ENCODE measurements around the gene CHMP6.

The CHMP6 gene

GRCh38 chr17:81043725-81044427, 52.2 kb downstream of the CHMP6 start:
- no peak for DNase-seq (ENCODE audit: low read depth)

GRCh38 chr17:81044428-81044763, 52.8 kb downstream of the CHMP6 start:
- no peak for DNase-seq (ENCODE audit: low read depth)

DNA sequence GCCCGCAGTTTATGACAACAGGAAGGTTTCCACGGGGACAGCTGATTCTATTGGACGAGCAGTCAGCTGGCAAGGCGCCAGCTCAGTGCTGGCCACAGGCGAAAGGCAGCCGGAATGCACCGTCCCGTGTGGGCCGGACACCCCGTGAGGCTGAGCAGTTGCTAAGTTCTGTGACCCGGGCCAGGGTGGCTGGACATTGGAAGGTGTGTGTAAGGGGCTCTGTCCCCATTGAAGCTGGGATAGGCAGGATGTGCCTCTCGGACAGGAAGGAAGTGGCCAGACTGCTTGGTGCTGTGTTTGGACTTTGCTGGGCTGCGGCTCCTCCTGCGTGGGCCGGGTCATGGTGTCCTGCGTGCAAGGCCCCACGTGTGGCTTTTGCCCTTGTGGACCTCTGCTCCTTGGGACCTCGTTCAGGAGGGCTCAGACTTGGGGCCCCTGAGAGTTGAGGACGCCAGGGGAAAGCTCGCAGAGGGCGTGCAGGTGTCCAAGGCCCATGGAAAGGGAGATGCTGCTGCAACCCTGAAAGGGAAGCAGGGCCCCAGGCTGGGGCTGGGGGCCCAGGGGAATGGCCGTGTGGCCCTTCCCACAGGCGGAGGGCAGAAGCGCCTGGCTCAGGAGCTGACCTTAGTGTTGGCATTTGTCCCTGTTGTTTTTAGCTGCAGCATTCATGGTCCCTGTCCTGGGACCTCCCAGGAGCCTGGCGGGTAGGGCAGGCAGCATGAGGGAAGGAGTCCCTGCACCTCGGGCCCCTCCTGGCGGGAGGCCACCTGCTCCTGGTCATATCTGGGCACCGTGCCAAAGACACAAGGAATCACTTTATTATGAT, 53.3 kb downstream of the CHMP6 start:
- peak; percentile 54 for DNase-seq (ENCODE audit: low read depth)

GRCh38 chr17:81045590-81046095, 54.0 kb downstream of the CHMP6 start:
- DNase-seq (ENCODE audit: low read depth): no peak

GRCh38 chr17:81046132-81046769, 54.6 kb downstream of the CHMP6 start:
- no peak for DNase-seq (ENCODE audit: low read depth)

- DNase-seq (ENCODE audit: low read depth): no peak
Measured at GRCh38 chr17:81046770-81047359, 55.2 kb downstream of the CHMP6 start.

GRCh38 chr17:81048827-81049371, 57.3 kb downstream of the CHMP6 start:
- DNase-seq (ENCODE audit: low read depth): no peak

- DNase-seq (ENCODE audit: low read depth): no peak
Measured at GRCh38 chr17:81049372-81049911, 57.8 kb downstream of the CHMP6 start.
